OCI-LY7 (cell line): ENCODE results near the gene DNAH7.

Source experiments
- CTCF ChIP-seq: fragments of 200-600 bp; sonication (generic); conservative IDR thresholded peaks from 2 replicates; pipeline ENCODE4 v1.5.1; 2014; ENCODE audit warnings: mild to moderate bottlenecking, antibody characterized with exemption, low read length, moderate library complexity, mixed read lengths
- EZH2phosphoT487 ChIP-seq: fragments of 200-600 bp; sonication (generic); IDR thresholded peaks from 2 replicates; pipeline ENCODE4 v1.6.1; 2018; ENCODE audit warnings: low read depth, borderline replicate concordance, mild to moderate bottlenecking, mixed run types, antibody characterized with exemption, low read length, moderate library complexity, mixed read lengths

- TF ChIP-seq CTCF (no peak), EZH2phosphoT487 (no peak)
These were observed 169.4 kb downstream of the DNAH7 start for GRCh38 chr2:195899226-195899625.
